Measurements from ENCODE around the gene CPB2.

DNA sequence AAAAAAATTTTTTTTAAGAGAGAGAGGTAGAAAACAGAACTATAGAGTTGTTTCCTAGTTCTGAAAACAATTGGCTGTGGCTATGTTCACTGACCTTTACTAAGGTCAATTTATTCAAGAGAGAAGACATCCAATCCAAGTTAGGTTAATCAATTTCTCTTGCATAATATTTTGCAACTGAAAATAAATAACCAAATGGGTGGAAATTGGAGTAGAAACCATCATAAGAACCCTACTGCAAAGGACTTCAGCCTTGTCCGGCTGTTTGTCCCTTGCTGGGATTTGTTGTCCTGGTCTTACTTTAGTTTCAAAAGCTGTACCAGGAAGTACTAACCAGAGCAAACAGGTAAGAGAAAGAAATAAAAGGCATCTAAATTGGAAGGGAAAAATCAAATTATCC is 29.0 kb downstream of the CPB2 start:
- TF ChIP-seq, protein P1, sequence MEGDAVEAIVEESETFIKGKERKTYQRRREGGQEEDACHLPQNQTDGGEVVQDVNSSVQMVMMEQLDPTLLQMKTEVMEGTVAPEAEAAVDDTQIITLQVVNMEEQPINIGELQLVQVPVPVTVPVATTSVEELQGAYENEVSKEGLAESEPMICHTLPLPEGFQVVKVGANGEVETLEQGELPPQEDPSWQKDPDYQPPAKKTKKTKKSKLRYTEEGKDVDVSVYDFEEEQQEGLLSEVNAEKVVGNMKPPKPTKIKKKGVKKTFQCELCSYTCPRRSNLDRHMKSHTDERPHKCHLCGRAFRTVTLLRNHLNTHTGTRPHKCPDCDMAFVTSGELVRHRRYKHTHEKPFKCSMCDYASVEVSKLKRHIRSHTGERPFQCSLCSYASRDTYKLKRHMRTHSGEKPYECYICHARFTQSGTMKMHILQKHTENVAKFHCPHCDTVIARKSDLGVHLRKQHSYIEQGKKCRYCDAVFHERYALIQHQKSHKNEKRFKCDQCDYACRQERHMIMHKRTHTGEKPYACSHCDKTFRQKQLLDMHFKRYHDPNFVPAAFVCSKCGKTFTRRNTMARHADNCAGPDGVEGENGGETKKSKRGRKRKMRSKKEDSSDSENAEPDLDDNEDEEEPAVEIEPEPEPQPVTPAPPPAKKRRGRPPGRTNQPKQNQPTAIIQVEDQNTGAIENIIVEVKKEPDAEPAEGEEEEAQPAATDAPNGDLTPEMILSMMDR (IDR thresholded peaks at IDR 0.05): no peak
- no peak for TF ChIP-seq POLR2AphosphoS5 (IDR thresholded peaks at IDR 0.05)
- no peak for TF ChIP-seq POLR2A (IDR thresholded peaks at IDR 0.05)
- no peak for TF ChIP-seq EP300 (IDR thresholded peaks at IDR 0.05; ENCODE audit: low read depth)

All from transverse colon (tissue), 4 donors.